K562 (cell line): ENCODE measurements around the gene SDSL. TPM values are rescaled to one million over a fixed set of nuclear protein-coding genes. Genes with fewer than 3 reads are reported as not detected.
A peak's percentile ranks its signal among the peaks of the same experiment; 100 is the strongest.

Experiments
- ATF6 ChIP-seq: sonication (generic); formaldehyde crosslinking; IDR thresholded peaks from 2 replicates; pipeline ENCODE4 v1.4.0; 2020; ENCODE audit warnings: mild to moderate bottlenecking, missing genetic modification reagents
- ATF7 ChIP-seq: fragments of 450-650 bp; IDR thresholded peaks from 2 replicates; pipeline ENCODE4 v1.7.1; 2014; ENCODE audit warnings: mild to moderate bottlenecking, moderate library complexity
- CSDE1 ChIP-seq, 2 experiments: fragments of 450-650 bp; IDR thresholded peaks; 2 replicates each; pipeline ENCODE4 v1.6.1; 2016; ENCODE audit warnings: mild to moderate bottlenecking in 1 of 2
- EWSR1 ChIP-seq: fragments of 450-650 bp; IDR thresholded peaks from 2 replicates; pipeline ENCODE4 v1.6.1; 2018; ENCODE audit warnings: borderline replicate concordance, mild to moderate bottlenecking, low read depth, moderate library complexity; ENCODE audit not compliant: partially characterized antibody
- FOXK1 ChIP-seq: sonication (generic); formaldehyde crosslinking; IDR thresholded peaks from 2 replicates; pipeline ENCODE4 v1.8.0; 2022; ENCODE audit warnings: missing genetic modification reagents, mild to moderate bottlenecking, borderline replicate concordance
- FOXP4 ChIP-seq: sonication (generic); formaldehyde crosslinking; IDR thresholded peaks from 2 replicates; pipeline ENCODE4 v1.8.0; 2022; ENCODE audit warnings: mild to moderate bottlenecking, missing genetic modification reagents, borderline replicate concordance
- IFI16 ChIP-seq: fragments of 250-450 bp; sonication (Bioruptor Pico); IDR thresholded peaks from 2 replicates; pipeline ENCODE4 v2.1.2; 2022; ENCODE audit warnings: mild to moderate bottlenecking, inconsistent platforms
- NCOA1 ChIP-seq: fragments of 450-650 bp; IDR thresholded peaks from 2 replicates; pipeline ENCODE4 v1.6.1; 2016; ENCODE audit warnings: low read depth
- NFE2L1 ChIP-seq: fragments of 450-650 bp; IDR thresholded peaks from 2 replicates; pipeline ENCODE4 v1.6.1; 2016; ENCODE audit warnings: missing genetic modification characterization, low read depth, mild to moderate bottlenecking, missing compliant biosample characterization, moderate library complexity, borderline replicate concordance
- NONO ChIP-seq, 2 experiments: fragments of 200-400 bp in 1 of 2; fragments of 450-650 bp in 1 of 2; formaldehyde crosslinking in 1 of 2; IDR thresholded peaks; 2 replicates each; pipeline ENCODE4 v1.6.1; 2017; ENCODE audit warnings: low read depth in 2 of 2, mild to moderate bottlenecking in 2 of 2, moderate library complexity in 2 of 2, low read length in 1 of 2
- NR2C2 ChIP-seq, 2 experiments: fragments of 200-800 bp in 1 of 2; sonication (Bioruptor generic) in 1 of 2; sonication (generic) in 1 of 2; formaldehyde crosslinking in 1 of 2; IDR thresholded peaks; 2 replicates each; pipeline versions ENCODE4 v1.6.1 to v1.8.0; 2016 to 2022; ENCODE audit warnings: mild to moderate bottlenecking in 1 of 2, missing compliant biosample characterization in 1 of 2, missing genetic modification characterization in 1 of 2, missing genetic modification reagents in 1 of 2
- POLR2A ChIP-seq: fragments of 450-650 bp; conservative IDR thresholded peaks from 2 replicates; pipeline ENCODE4 v1.6.1; 2016
- POLR3A ChIP-seq: IDR thresholded peaks from 2 replicates; pipeline ENCODE4 v1.6.1; 2011; ENCODE audit warnings: borderline replicate concordance, mild to moderate bottlenecking, moderate library complexity; ENCODE audit not compliant: insufficient read length, insufficient read depth; ENCODE audit errors: extremely low read depth
- POLR3G ChIP-seq: IDR thresholded peaks from 2 replicates; pipeline ENCODE4 v1.6.1; 2011; ENCODE audit not compliant: insufficient read length, insufficient replicate concordance; ENCODE audit errors: extremely low read depth
- PRDM10 ChIP-seq: fragments of 450-650 bp; IDR thresholded peaks from 2 replicates; pipeline ENCODE4 v1.6.1; 2018; ENCODE audit not compliant: partially characterized antibody
- SIRT6 ChIP-seq: IDR thresholded peaks from one replicate; pipeline ENCODE4 v1.6.1; 2012; ENCODE audit warnings: low read depth, mild to moderate bottlenecking, control low read depth, inconsistent platforms, low read length, moderate library complexity
- ZNF133 ChIP-seq: fragments of 250-450 bp; sonication (Bioruptor Pico); IDR thresholded peaks from 2 replicates; pipeline ENCODE4 v1.4.0; 2020; ENCODE audit warnings: mild to moderate bottlenecking
- ZNF239 ChIP-seq: fragments of 250-450 bp; sonication (Bioruptor Pico); IDR thresholded peaks from 2 replicates; pipeline ENCODE4 v1.4.0; 2020; ENCODE audit warnings: mild to moderate bottlenecking
- ZNF431 ChIP-seq: sonication (generic); formaldehyde crosslinking; IDR thresholded peaks from 2 replicates; pipeline ENCODE4 v1.8.0; 2022; ENCODE audit warnings: mild to moderate bottlenecking, missing genetic modification reagents
- polyA plus RNA-seq, 8 experiments: library from polyadenylated mRNA; depleted of rRNA in 4 of 8; stranded (reverse) in 5 of 8; unstranded in 3 of 8; fragments of >200 nt; fragmentation: Nextera tagmentation in 2 of 8; fragmentation: Illumina TruSeq in 1 of 8; extraction: Ambion mirVana in 2 of 8; extraction: Trizol in 1 of 8; gene quantifications; 2 replicates each; pipeline versions ENCODE4 v1.2.1 to v1.2.3, GENCODE V29; 2011 to 2014; ENCODE audit warnings: inconsistent platforms in 1 of 8, missing spikeins in 1 of 8
- total RNA-seq, 7 experiments: library from RNA; depleted of rRNA in 6 of 7; stranded (reverse); fragments of >200 nt in 6 of 7; fragmentation: Illumina TruSeq in 2 of 7; extraction: Trizol in 2 of 7; gene quantifications; 2 replicates each; pipeline versions ENCODE4 v1.2.1 to v1.2.3, GENCODE V29; 2011 to 2021; ENCODE audit warnings: low replicate concordance in 1 of 7

SDSL gene
- total and polyA plus RNA-seq, 9 of the 15 experiments (the other 6 are each of a cell fraction or from before 2014, with no cell fraction given): 0.31 to 11.0 (median 7.4) TPM

GRCh38 chr12:113403435-113404415 is 18.5 kb upstream of the SDSL start, which contains the start of gene SDS (continued):
- TF ChIP-seq NR2C2 (CRISPR knock-in tag; IDR thresholded peaks at IDR 0.05): no peak
- TF ChIP-seq NR2C2 (tag; IDR thresholded peaks at IDR 0.05): 0 out of 2 replicates have a peak, but pooled peaks have one; percentile 39
- no peak for TF ChIP-seq FOXK1 (CRISPR knock-in tag)
- no peak for TF ChIP-seq SIRT6
- no peak for TF ChIP-seq NCOA1
- TF ChIP-seq FOXP4 (CRISPR knock-in tag): no peak
- no peak for TF ChIP-seq ATF7
- TF ChIP-seq ATF6 (CRISPR knock-in tag): no peak
- no peak for TF ChIP-seq ZNF133
- TF ChIP-seq IFI16 (CRISPR knock-in tag): no peak
- TF ChIP-seq POLR3G: no peak
- no peak for TF ChIP-seq EWSR1
- no peak for TF ChIP-seq CSDE1 (IDR thresholded peaks at IDR 0.05)
- TF ChIP-seq ZNF431 (CRISPR knock-in tag): no peak
- TF ChIP-seq NFE2L1 (tag): peak; percentile 30; the same call in 1 of the 2 replicates
- TF ChIP-seq PRDM10: no peak
- no peak for TF ChIP-seq POLR2A
- no peak for TF ChIP-seq NONO (IDR thresholded peaks at IDR 0.05; ENCODE audit: low read depth in 2 of 2, low read length in 1 of 2)
- no peak for TF ChIP-seq POLR3A
- TF ChIP-seq ZNF239 (CRISPR knock-in tag): no peak
